Measurements from ENCODE around the gene PRKCQ. TPM values are rescaled to one million over a fixed set of nuclear protein-coding genes. Genes with fewer than 3 reads are reported as not detected.

PRKCQ gene
- polyA plus RNA-seq, 1 donor (not counting 4 experiments of a cell fraction or from before 2014, with no cell fraction given) = 7.5 TPM

- DNase-seq (ENCODE audit: low read depth, low spot score) (no peak), FAIRE-seq (no peak)
- no peaks in the 10 kb centered on the region for H3K36me3 ChIP-seq (ENCODE audit: control insufficient read depth in 2 of 2, extremely low read depth in 1 of 2, insufficient read depth in 2 of 2, low read length in 2 of 2)
- H2AFZ ChIP-seq (ENCODE audit: control insufficient read depth, low read length) = no peak overlapping the region
- no peak overlapping the region for H3K9ac ChIP-seq (ENCODE audit: control insufficient read depth, extremely low read depth, insufficient read depth, low read length)
- H3K4me1 ChIP-seq (ENCODE audit: control insufficient read depth, extremely low read depth, insufficient read depth, low read length) = peaks cover 5% of the 10 kb centered on the region
- no peaks in the 10 kb centered on the region for H4K20me1 ChIP-seq (ENCODE audit: control insufficient read depth, extremely low read depth, insufficient read depth, low read length)
- H3K9me3 ChIP-seq (ENCODE audit: control insufficient read depth, low read depth, low read length) = no peaks in the 10 kb centered on the region
- H3K79me2 ChIP-seq (ENCODE audit: control insufficient read depth, insufficient read depth, low read length) = no peaks in the 10 kb centered on the region
- H3K4me2 ChIP-seq (ENCODE audit: control insufficient read depth, extremely low read depth, insufficient read depth, low read depth, low read length) = no peak overlapping the region
- dilution Hi-C loops (cut with MboI; ENCODE audit: extremely low pct_ligation_motif_present, low sequenced_read_pairs) = no loop called here
- no peak overlapping the region for H3K27ac ChIP-seq (ENCODE audit: control insufficient read depth, insufficient read depth, low read length)
- TF ChIP-seq EZH2 (IDR thresholded peaks at IDR 0.05; ENCODE audit: low read length) (no peak), CTCF (optimal IDR thresholded peaks at IDR 0.05 in 1 of 3, IDR thresholded peaks at IDR 0.05 in 1 of 3, conservative IDR thresholded peaks at IDR 0.05 in 1 of 3; ENCODE audit: extremely low read depth in 1 of 3, insufficient read depth in 2 of 3, low read length in 3 of 3) (no peak)
- no peaks in the 10 kb centered on the region for H3K27me3 ChIP-seq (ENCODE audit: control insufficient read depth, extremely low read depth, insufficient read depth, low read length)
- no peaks in the 10 kb centered on the region for H3K9me1 ChIP-seq (ENCODE audit: control insufficient read depth, extremely low read depth, insufficient read depth, low read length)
- no peak overlapping the region for H3K4me3 ChIP-seq (ENCODE audit: control insufficient read depth in 2 of 3, extremely low read depth in 1 of 3, insufficient read depth in 2 of 3, low read depth in 1 of 3, low read length in 3 of 3)
Measured at GRCh38 chr10:6520138-6520537, 59.9 kb downstream of the PRKCQ start.

GRCh38 chr10:6518791-6519429, 61.2 kb downstream of the PRKCQ start:
- Histone ChIP-seq H3K79me2 (ENCODE audit: control insufficient read depth, insufficient read depth, low read length) (no peaks in the 10 kb centered on the region), H3K9me1 (ENCODE audit: control insufficient read depth, extremely low read depth, insufficient read depth, low read length) (no peaks in the 10 kb centered on the region), H3K9ac (ENCODE audit: control insufficient read depth, extremely low read depth, insufficient read depth, low read length) (no peak overlapping the region), H4K20me1 (ENCODE audit: control insufficient read depth, extremely low read depth, insufficient read depth, low read length) (no peaks in the 10 kb centered on the region), H3K27me3 (ENCODE audit: control insufficient read depth, extremely low read depth, insufficient read depth, low read length) (no peaks in the 10 kb centered on the region), H3K36me3 (ENCODE audit: control insufficient read depth in 2 of 2, extremely low read depth in 1 of 2, insufficient read depth in 2 of 2, low read length in 2 of 2) (no peaks in the 10 kb centered on the region), H3K4me1 (ENCODE audit: control insufficient read depth, extremely low read depth, insufficient read depth, low read length) (peaks cover 5% of the 10 kb centered on the region), H2AFZ (ENCODE audit: control insufficient read depth, low read length) (no peak overlapping the region), H3K9me3 (ENCODE audit: control insufficient read depth, low read depth, low read length) (no peaks in the 10 kb centered on the region), H3K27ac (ENCODE audit: control insufficient read depth, insufficient read depth, low read length) (no peak overlapping the region), H3K4me2 (ENCODE audit: control insufficient read depth, extremely low read depth, insufficient read depth, low read depth, low read length) (no peak overlapping the region), H3K4me3 (ENCODE audit: control insufficient read depth in 2 of 3, extremely low read depth in 1 of 3, insufficient read depth in 2 of 3, low read depth in 1 of 3, low read length in 3 of 3) (no peak overlapping the region)
- TF ChIP-seq EZH2 (IDR thresholded peaks at IDR 0.05; ENCODE audit: low read length) (no peak), CTCF (optimal IDR thresholded peaks at IDR 0.05 in 1 of 3, IDR thresholded peaks at IDR 0.05 in 1 of 3, conservative IDR thresholded peaks at IDR 0.05 in 1 of 3; ENCODE audit: extremely low read depth in 1 of 3, insufficient read depth in 2 of 3, low read length in 3 of 3) (no peak)
- no peak for DNase-seq (ENCODE audit: low read depth, low spot score)
- dilution Hi-C loops (cut with MboI; ENCODE audit: extremely low pct_ligation_motif_present, low sequenced_read_pairs) = no loop called here
- no peak for FAIRE-seq

Data from keratinocyte (primary cell).